GM18499 (cell line): ENCODE results near the gene DCC.

Experiments used
- ATAC-seq: cut with Tn5 transposase; IDR thresholded peaks from one replicate; pipeline ENCODE4 v1.9.1; 2021; ENCODE audit warnings: moderate number of reproducible peaks; ENCODE audit not compliant: insufficient read depth, unreplicated experiment

Gene DCC

DNA sequence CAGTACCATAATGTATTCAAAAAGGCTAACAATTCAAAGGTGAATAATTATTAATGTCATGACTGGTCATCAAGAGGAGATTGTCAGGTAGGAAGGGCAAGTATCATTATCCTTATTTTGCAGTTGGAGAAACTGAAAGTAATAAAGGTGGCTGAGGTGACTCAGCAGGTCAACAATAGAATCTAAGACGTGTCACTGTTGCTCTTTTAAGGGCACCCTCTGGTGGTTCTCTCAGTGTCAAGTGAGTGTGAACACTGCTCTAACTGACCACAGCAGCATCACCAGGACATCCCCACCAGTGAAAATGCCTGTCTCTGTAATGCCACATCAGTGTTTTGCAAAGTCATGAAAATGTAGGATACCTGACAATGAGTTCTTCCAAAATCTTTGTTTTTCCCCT is 69.7 kb downstream of the DCC start:
- peak; percentile 96 for ATAC-seq

- no peak for ATAC-seq
Measured at GRCh38 chr18:52415131-52415530, 75.1 kb downstream of the DCC start.

DNA sequence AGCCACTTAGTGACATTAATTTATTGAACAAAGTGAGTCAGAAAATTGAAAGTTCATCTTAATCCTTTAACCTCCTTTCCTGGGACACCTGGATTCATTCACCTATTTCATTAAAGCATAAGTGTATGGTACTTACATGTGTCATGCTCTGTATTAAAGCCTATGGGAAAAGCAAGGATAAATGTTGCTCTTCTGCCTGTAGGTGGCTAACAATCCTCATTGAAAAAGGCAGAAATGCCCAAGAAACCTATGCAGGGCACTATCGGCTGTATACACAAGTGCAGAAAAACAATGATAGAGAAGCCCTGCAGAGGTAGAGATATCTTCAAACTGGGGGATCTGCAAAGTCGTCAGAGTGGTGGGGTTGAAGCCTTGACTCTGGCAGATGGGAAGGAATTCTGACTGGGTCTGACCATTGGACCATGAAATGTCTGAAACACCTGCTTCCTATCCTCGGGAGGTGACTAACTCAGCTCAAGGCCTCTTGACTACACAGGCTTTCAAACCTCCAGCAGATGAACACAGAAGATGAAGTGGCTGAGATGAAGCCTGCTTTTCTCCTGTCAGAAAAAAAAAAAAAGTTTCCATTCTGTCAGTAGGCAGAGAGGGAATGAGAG is 83.1 kb downstream of the DCC start:
- no peak for ATAC-seq

DNA sequence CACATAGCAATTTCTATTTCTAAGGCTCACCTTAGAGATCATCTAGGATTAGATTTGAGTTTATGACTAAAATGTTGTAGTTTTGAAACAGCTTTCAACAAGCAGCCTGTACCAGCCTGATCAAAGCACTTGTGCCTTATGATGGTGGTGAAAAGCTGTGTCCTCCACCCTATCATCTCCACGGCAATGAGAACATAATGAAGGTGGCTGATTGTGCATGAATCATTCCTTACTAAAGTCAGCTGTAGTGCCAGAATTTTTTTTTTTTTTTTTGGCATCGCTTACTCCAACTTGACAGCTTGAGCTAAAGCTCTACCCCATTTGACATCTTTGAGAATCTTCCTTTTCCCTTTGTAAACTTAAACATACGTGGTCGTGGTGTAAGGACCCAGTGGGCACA is 86.0 kb downstream of the DCC start:
- ATAC-seq, result no peak

DNA sequence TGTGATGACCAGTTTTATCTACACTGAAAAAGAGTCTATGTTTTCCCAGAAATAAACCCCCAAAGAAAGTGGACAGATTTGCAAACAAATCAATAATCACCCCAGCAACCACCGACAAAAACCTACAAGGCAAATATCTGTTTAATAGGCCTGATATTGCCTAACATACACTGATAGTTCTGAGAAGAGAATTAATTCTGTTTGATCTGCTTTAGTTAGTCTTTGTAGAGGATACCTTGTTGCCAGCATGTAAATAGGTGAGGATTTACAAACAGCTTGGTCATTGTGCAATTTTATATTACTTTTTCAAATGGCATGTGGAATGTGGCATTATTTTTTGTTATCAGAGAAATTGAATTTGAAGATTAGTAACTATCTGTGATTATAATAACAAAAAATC is 86.5 kb downstream of the DCC start:
- ATAC-seq, result no peak

- ATAC-seq, result no peak
Measured at GRCh38 chr18:52427521-52428175, 87.7 kb downstream of the DCC start.

- ATAC-seq, result no peak
Measured at GRCh38 chr18:52431683-52432082, 91.7 kb downstream of the DCC start.

DNA sequence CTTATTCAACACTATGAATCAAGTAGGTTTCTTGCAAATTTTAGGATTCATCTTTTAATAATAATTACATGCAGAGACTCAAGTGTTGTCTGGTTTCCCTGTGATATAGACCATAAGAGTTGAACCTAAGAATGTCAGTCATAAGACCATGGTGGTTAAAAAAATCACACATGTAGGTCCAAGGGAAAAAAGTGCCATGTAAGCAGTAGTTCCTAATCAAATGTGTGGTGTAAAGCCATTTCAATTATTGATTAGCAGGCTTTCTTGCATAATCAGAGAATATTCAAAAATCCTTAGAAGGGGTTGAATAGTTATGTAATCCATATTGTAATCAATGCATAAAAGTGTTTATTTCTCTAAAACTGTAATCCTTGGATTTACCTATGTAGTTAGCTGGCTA is 93.8 kb downstream of the DCC start:
- no peak for ATAC-seq

GRCh38 chr18:52435301-52435700 is 95.3 kb downstream of the DCC start:
- ATAC-seq, result no peak

- ATAC-seq, result no peak
Measured at GRCh38 chr18:52437161-52437560, 97.2 kb downstream of the DCC start.

DNA sequence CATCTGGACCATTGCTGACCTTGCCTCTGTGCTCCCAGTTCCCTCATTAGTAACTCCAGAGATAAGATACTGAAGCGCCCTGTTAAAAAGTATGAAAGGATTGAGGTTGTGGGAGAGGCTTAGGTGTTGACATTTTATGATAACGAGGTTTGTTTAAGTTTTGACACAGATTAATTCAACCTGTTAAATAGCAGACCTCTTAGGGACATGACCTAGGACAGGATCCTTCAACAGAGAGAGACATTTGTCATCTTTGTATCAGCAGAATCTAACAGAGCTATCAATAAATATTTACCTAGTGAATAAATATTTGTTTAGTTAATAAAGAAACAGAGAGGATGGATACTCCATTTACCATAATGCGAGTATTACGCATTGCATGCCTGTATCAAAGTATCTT is 99.5 kb downstream of the DCC start:
- ATAC-seq, result no peak

DNA sequence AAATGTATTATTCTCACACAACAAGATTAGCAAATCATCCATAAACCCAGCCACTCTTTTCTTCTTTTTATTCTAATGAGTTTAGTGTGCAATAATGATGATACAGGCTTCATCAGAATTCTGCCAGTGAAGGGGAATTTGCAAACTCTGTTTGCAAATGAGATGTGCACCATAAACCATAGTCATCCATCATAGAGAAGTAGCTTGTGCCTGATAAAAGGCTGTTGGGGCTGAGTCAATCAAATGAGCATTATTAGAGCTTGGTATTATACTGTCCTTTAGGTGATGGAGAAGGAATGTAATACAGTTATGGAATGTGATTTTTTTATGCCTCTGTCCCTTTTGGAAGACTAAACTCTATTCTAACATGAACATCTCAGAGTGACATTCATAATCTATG is 101.8 kb downstream of the DCC start:
- no peak for ATAC-seq

DNA sequence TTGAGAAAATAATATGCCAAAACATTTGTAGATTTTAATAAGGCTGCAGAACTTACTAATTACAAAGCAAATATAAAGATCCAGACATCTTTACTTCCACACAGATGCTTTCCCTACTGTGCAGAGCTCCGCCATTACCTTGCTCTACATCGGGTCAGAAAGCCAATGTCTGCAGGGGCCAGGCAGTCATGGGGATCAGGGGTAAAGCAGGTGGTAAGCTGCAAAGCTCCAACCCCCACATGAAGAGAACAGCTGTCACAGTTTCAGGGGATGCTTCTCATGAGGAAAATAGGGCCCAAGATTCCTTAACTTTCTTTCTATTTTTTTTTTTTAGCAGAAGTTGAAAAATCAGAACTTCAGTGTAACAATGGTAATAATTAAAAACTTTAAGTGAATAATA is 102.7 kb downstream of the DCC start:
- ATAC-seq, result no peak

DNA sequence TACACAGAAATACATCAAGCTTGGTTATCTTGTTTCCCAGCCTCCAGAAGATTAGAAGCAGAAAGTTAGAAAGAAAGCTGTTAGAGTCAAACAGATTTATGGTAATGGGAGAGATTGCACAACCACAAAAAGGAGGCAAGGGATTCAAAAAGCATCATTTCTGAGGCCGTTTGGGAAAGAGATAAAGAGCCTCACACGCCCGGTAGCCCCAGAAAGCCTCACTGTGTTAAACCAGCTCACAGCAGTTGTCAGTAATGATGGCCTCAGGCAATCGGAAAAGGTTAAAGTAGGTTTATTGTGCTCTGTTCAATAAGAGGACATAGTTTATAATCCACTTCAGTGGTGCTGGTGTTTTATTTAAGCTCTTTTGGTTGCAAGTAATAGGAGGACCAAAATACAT is 111.3 kb downstream of the DCC start:
- no peak for ATAC-seq

- no peak for ATAC-seq
Measured at GRCh38 chr18:52451851-52452250, 111.9 kb downstream of the DCC start.

GRCh38 chr18:52452427-52452826 is 112.4 kb downstream of the DCC start:
- ATAC-seq, result no peak

DNA sequence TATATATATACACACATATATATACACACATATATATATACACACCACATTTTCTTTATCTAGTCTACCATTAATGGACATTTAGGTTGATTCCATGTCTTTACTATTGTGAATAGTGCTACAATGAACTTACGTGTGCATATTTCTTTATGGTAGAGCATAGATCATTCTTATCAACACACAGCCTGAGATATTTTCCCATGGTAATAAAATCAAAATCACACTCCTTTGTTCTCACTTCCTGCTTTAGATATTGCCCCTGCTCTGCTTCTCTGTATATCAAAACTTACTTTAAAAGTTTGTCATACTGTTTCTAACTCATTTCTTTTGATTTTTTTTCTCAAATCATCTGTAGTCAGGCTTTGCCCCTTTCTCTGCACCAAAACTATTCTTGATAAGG is 119.9 kb downstream of the DCC start:
- ATAC-seq, result no peak

- ATAC-seq, result no peak
Measured at GRCh38 chr18:52462853-52463252, 122.9 kb downstream of the DCC start.

DNA sequence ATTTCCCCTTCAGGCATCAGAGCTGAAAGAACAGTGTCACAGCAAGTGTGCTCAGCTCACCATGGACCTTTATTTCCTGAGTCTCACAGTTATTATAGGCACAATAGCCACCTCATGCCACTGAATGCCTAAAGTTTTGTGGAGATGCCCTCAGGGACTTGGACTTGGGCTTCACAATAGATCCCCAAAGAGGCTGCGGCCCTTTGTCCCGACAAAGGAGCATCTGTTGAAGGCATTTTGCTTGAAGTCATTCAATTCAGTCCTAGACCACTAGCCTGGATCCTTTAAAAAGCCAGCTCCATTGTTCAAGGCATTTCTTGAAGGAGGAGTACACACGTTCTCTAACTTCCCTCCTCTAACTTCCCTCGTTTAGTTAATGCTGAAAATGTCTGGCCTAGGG is 125.4 kb downstream of the DCC start:
- no peak for ATAC-seq

- no peak for ATAC-seq
Measured at GRCh38 chr18:52468496-52468895, 128.5 kb downstream of the DCC start.

DNA sequence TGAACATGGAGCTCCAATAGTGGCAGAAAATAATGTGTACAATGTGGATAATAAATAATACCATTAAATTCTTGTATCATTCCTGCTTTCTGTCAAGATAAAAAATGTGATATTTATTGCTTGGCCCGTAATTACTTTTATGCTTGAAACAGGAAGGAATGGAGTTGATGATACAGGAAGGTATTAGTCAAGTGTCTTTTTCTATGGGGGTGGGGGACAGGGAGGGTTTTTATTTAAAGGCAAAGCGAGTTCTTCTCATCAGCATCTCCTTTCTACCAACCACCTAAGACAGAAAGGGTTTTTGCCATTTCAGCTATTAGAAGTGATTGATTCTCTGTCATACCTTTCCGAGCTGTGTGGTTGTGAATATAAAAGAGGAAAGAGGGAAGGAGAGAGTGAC is 135.3 kb downstream of the DCC start:
- ATAC-seq, result no peak

GRCh38 chr18:52481116-52481515 is 141.1 kb downstream of the DCC start:
- ATAC-seq, result no peak
